Measurements from ENCODE around the gene TMEFF2.

DNA sequence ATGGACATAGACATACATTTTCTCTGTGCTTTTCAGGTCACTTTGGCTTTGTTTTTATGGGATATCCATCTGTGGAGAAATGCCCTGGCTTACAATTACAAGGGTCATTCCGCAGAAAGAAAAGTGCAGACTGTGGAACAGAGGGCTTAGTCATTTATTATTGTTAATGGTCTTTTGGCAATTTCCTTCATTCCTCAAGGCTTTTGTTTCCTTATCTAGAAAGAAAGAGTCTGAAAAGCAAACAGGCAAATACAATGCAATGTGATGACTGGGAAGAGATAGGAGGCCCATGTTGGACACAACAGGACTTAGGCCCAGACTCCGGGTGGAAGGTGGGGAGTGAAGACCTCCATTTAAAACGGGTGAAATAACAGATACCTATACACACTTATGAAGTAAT lies 218.3 kb downstream of the TMEFF2 start:
- TF ChIP-seq, protein P1, sequence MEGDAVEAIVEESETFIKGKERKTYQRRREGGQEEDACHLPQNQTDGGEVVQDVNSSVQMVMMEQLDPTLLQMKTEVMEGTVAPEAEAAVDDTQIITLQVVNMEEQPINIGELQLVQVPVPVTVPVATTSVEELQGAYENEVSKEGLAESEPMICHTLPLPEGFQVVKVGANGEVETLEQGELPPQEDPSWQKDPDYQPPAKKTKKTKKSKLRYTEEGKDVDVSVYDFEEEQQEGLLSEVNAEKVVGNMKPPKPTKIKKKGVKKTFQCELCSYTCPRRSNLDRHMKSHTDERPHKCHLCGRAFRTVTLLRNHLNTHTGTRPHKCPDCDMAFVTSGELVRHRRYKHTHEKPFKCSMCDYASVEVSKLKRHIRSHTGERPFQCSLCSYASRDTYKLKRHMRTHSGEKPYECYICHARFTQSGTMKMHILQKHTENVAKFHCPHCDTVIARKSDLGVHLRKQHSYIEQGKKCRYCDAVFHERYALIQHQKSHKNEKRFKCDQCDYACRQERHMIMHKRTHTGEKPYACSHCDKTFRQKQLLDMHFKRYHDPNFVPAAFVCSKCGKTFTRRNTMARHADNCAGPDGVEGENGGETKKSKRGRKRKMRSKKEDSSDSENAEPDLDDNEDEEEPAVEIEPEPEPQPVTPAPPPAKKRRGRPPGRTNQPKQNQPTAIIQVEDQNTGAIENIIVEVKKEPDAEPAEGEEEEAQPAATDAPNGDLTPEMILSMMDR (tag by site-specific recombination; IDR thresholded peaks at IDR 0.05): no peak
- TF ChIP-seq ZNF610 (tag by site-specific recombination; IDR thresholded peaks at IDR 0.05; ENCODE audit: borderline replicate concordance) (no peak), SP2 (tag by site-specific recombination; IDR thresholded peaks at IDR 0.05) (no peak), SETDB1 (IDR thresholded peaks at IDR 0.05; ENCODE audit: insufficient read length, low read length) (no peak), ZBTB48 (tag by site-specific recombination; IDR thresholded peaks at IDR 0.05) (no peak), ZNF791 (tag by site-specific recombination; IDR thresholded peaks at IDR 0.05) (no peak), ZNF530 (tag by site-specific recombination; IDR thresholded peaks at IDR 0.05; ENCODE audit: low read depth) (no peak), ZNF513 (tag by site-specific recombination; IDR thresholded peaks at IDR 0.05) (no peak)

All from HEK293 (cell line).